ENCODE measurements around the gene CADM1. TPM values are rescaled to one million over a fixed set of nuclear protein-coding genes. Genes with fewer than 3 reads are reported as not detected.

The CADM1 gene
- total and polyA plus RNA-seq, 10 of the 15 experiments (the other 5 are each of a cell fraction or from before 2014, with no cell fraction given): 0.03 to 0.48 (median 0.15) TPM; not detected in 3

GRCh38 chr11:115418081-115418480 is 86.1 kb downstream of the CADM1 start:
- Histone ChIP-seq H3K9me3 (replicated peaks; ENCODE audit: control insufficient read depth, insufficient read depth, low read length) (no peaks in the 10 kb centered on the region), H2AFZ (ENCODE audit: control insufficient read depth, low read depth, low read length) (no peak overlapping the region), H3K27ac (ENCODE audit: control insufficient read depth, insufficient read depth) (no peak overlapping the region), H3K4me3 (no peak overlapping the region), H3K4me2 (ENCODE audit: control insufficient read depth, insufficient read depth) (no peak overlapping the region), H3K9ac (ENCODE audit: control insufficient read depth, insufficient read depth, low read length) (no peak overlapping the region), H3K79me2 (ENCODE audit: control insufficient read depth, insufficient read depth, low read length) (no peaks in the 10 kb centered on the region), H3K36me3 (ENCODE audit: control insufficient read depth in 2 of 2, insufficient read depth in 2 of 2, low read length in 1 of 2) (no peaks in the 10 kb centered on the region), H4K20me1 (ENCODE audit: control insufficient read depth, insufficient read depth) (no peaks in the 10 kb centered on the region), H3K27me3 (replicated peaks in 1 of 2; ENCODE audit: control insufficient read depth in 2 of 2, insufficient read depth in 2 of 2, low read length in 1 of 2) (no peaks in the 10 kb centered on the region), H3K4me1 (ENCODE audit: control insufficient read depth, insufficient read depth, low read length) (no peaks in the 10 kb centered on the region)
- no TSS peak for BruUV-seq (replicated peaks)
- no peak for FAIRE-seq
- WGBS (ENCODE audit: insufficient coverage, insufficient replicate concordance, low lambda C conversion rate, missing lambda C conversion rate): 45% methylated on average over 4 of the region's 4 CpGs
- in situ Hi-C loops (cut with MboI) (no loop called here), intact Hi-C loops (cut with micrococcal nuclease; ENCODE audit: unreplicated experiment) (no loop called here)
- no peak for DNase-seq (ENCODE audit: low read depth, low spot score)
- POLR2A ChIA-PET: no interaction called here
- no peak for ATAC-seq
- RAD21 ChIA-PET (ENCODE audit: unreplicated experiment): no interaction called here
- TF ChIP-seq RUNX3 (IDR thresholded peaks at IDR 0.05; ENCODE audit: low read length): no peak
- no peak for TF ChIP-seq STAT1 (conservative IDR thresholded peaks at IDR 0.05)
- no peak for TF ChIP-seq ZNF24 (IDR thresholded peaks at IDR 0.05)
- TF ChIP-seq E2F4 (IDR thresholded peaks at IDR 0.05; ENCODE audit: low read depth, low read length): no peak
- TF ChIP-seq NFXL1 (IDR thresholded peaks at IDR 0.05; ENCODE audit: borderline replicate concordance): no peak
- TF ChIP-seq YY1 (IDR thresholded peaks at IDR 0.05; ENCODE audit: low read depth, low read length): no peak
- TF ChIP-seq NFYB (IDR thresholded peaks at IDR 0.05; ENCODE audit: insufficient read depth, low read depth, low read length): no peak
- no peak for TF ChIP-seq ZNF217 (IDR thresholded peaks at IDR 0.05)
- no peak for TF ChIP-seq SIX5 (IDR thresholded peaks at IDR 0.05; ENCODE audit: low read depth, low read length, severe bottlenecking)
- TF ChIP-seq HDGF (IDR thresholded peaks at IDR 0.05): no peak
- no peak for TF ChIP-seq CREB1 (IDR thresholded peaks at IDR 0.05; ENCODE audit: low read depth)
- CTCF ChIA-PET: no interaction called here
- SMC1A ChIA-PET (ENCODE audit: uncharacterized antibody, unreplicated experiment): no interaction called here
